HG03097 (cell line): ENCODE measurements around the gene LRFN4.

Source experiments
- ATAC-seq: cut with Tn5 transposase; IDR thresholded peaks from one replicate; pipeline ENCODE4 v1.9.1; 2021; ENCODE audit not compliant: unreplicated experiment, low FRiP score

Gene LRFN4

GRCh38 chr11:66886671-66887221 lies 29.9 kb downstream of the LRFN4 start:
- no peak for ATAC-seq

- ATAC-seq: no peak
These were observed 30.7 kb downstream of the LRFN4 start for GRCh38 chr11:66887526-66887925.

- ATAC-seq: no peak
These were observed 31.4 kb downstream of the LRFN4 start for GRCh38 chr11:66888282-66888681.

GRCh38 chr11:66889960-66890359 lies 33.1 kb downstream of the LRFN4 start:
- ATAC-seq: no peak

- ATAC-seq: peak; percentile 70
These were observed 35.2 kb downstream of the LRFN4 start for GRCh38 chr11:66891851-66892660.

GRCh38 chr11:66892911-66893310 lies 36.0 kb downstream of the LRFN4 start:
- ATAC-seq: no peak

GRCh38 chr11:66894141-66894540 lies 37.3 kb downstream of the LRFN4 start:
- ATAC-seq: no peak

- ATAC-seq: no peak
These were observed 45.1 kb downstream of the LRFN4 start for GRCh38 chr11:66901964-66902390.

- no peak for ATAC-seq
These were observed 45.8 kb downstream of the LRFN4 start for GRCh38 chr11:66902486-66903177.

- ATAC-seq: no peak
These were observed 47.2 kb downstream of the LRFN4 start for GRCh38 chr11:66904055-66904454.

- no peak for ATAC-seq
These were observed 47.7 kb downstream of the LRFN4 start for GRCh38 chr11:66904561-66904960.

GRCh38 chr11:66904981-66905521 lies 48.2 kb downstream of the LRFN4 start:
- ATAC-seq: no peak

- no peak for ATAC-seq
These were observed 48.8 kb downstream of the LRFN4 start for GRCh38 chr11:66905631-66906030.

GRCh38 chr11:66906061-66906733 lies 49.3 kb downstream of the LRFN4 start:
- ATAC-seq: no peak

- no peak for ATAC-seq
These were observed 51.1 kb downstream of the LRFN4 start for GRCh38 chr11:66907751-66908630.

GRCh38 chr11:66909181-66909580 lies 52.3 kb downstream of the LRFN4 start:
- no peak for ATAC-seq

GRCh38 chr11:66910016-66910415 lies 53.2 kb downstream of the LRFN4 start:
- no peak for ATAC-seq
